Measurements from ENCODE around the gene NPLOC4.

NPLOC4 gene

GRCh38 chr17:81666342-81667191 lies 29.7 kb upstream of the NPLOC4 start, which contains the start of the genes CCDC137 and OXLD1:
Gene CCDC137 (plus strand): TSS chr17:81666737. CDS start chr17:81666767, 30 bp downstream.
Gene OXLD1 (minus strand): TSS chr17:81666605. CDS start chr17:81666577, 28 bp downstream.
- Histone ChIP-seq H3K4me3 (replicated peaks; ENCODE audit: low read depth, low read length) (peak within 1 kb of the TSS; percentile 97), H3K27me3 (replicated peaks; ENCODE audit: control insufficient read depth, insufficient read depth, low read length) (no peaks in the 10 kb centered on the region), H3K36me3 (ENCODE audit: control insufficient read depth, insufficient read depth, low read length) (peaks cover 20% of the 10 kb centered on the region)
- no peak for TF ChIP-seq CTCF (IDR thresholded peaks at IDR 0.05; ENCODE audit: insufficient read depth, low read length, poor library complexity, severe bottlenecking)
- DNase-seq (ENCODE audit: extremely low read depth, insufficient read length) = peak; percentile 95

DNA sequence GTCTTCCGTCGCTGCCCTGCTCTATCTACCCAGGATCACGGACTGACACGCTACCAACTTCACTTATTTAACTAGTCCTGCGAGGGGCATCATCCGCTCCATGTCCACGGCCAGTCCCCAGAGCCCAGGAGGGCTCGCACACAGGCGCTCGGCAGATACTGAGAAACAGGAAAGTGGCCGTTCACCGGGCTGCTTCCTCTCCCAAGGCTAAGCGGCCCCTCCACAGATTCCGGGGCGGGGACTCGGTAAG lies 29.1 kb upstream of the NPLOC4 start:
- no peak for TF ChIP-seq CTCF (IDR thresholded peaks at IDR 0.05; ENCODE audit: insufficient read depth, low read length, poor library complexity, severe bottlenecking)
- no peaks in the 10 kb centered on the region for H3K27me3 ChIP-seq (replicated peaks; ENCODE audit: control insufficient read depth, insufficient read depth, low read length)
- H3K36me3 ChIP-seq (ENCODE audit: control insufficient read depth, insufficient read depth, low read length) = peaks cover 16% of the 10 kb centered on the region
- no peak for DNase-seq (ENCODE audit: extremely low read depth, insufficient read length)
- peak overlapping the region; percentile 97 for H3K4me3 ChIP-seq (replicated peaks; ENCODE audit: low read depth, low read length)

DNA sequence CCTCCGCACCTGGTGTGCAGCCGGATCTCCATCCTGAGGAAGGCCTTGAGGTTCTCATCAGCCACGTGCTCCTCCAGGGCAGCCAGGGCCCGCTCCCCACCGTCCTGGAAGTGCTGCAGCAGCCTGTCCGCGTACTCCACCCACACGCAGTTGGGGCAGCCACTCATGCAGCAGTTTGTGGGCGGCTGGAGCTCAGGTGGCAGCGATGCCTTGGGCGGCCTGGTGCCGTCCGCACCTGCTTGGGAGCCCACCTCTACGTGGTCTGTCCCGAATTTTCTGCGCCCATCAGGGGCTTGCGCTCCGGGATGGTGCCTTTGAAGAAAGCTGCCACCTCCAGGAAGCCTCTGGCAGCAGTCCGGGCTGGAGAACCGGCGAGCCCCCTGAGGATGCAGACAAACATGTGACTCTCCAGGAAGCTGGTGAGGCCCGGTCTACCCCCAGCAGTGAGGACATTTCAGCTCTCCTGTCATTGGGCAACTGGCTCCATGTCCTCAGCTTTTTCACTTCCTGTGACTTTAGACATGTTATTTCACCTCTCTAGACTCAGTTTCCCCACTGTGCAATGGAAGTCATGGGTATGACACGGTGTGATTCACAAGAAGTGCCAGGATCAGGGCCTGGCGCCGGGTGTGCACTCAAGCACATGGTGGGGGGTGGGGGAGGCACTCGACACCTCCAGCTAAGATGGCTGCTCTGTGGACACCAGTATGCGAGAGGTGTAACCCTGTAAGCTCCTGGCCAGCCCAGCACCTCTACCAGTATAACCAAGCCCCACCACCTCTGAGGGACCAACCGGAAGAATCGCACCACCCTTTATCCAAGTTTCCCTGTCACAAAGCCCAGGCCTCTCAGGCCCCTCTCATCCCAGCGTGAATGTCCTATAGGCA lies 28.5 kb upstream of the NPLOC4 start:
- TF ChIP-seq CTCF (IDR thresholded peaks at IDR 0.05; ENCODE audit: insufficient read depth, low read length, poor library complexity, severe bottlenecking) = no peak
- peak; percentile 60 for DNase-seq (ENCODE audit: extremely low read depth, insufficient read length)
- no peaks in the 10 kb centered on the region for H3K27me3 ChIP-seq (replicated peaks; ENCODE audit: control insufficient read depth, insufficient read depth, low read length)
- peaks cover 16% of the 10 kb centered on the region for H3K36me3 ChIP-seq (ENCODE audit: control insufficient read depth, insufficient read depth, low read length)
- H3K4me3 ChIP-seq (replicated peaks; ENCODE audit: low read depth, low read length) = peak overlapping the region; percentile 97

- TF ChIP-seq CTCF (IDR thresholded peaks at IDR 0.05; ENCODE audit: insufficient read depth, low read length, poor library complexity, severe bottlenecking) = no peak
- DNase-seq (ENCODE audit: extremely low read depth, insufficient read length) = no peak
- Histone ChIP-seq H3K36me3 (ENCODE audit: control insufficient read depth, insufficient read depth, low read length) (peaks cover 8% of the 10 kb centered on the region), H3K4me3 (replicated peaks; ENCODE audit: low read depth, low read length) (no peak overlapping the region), H3K27me3 (replicated peaks; ENCODE audit: control insufficient read depth, insufficient read depth, low read length) (no peaks in the 10 kb centered on the region)
These were observed 27.1 kb upstream of the NPLOC4 start for GRCh38 chr17:81664051-81664470.

- TF ChIP-seq CTCF (IDR thresholded peaks at IDR 0.05; ENCODE audit: insufficient read depth, low read length, poor library complexity, severe bottlenecking) = no peak
- no peak for DNase-seq (ENCODE audit: extremely low read depth, insufficient read length)
- Histone ChIP-seq H3K27me3 (replicated peaks; ENCODE audit: control insufficient read depth, insufficient read depth, low read length) (no peaks in the 10 kb centered on the region), H3K4me3 (replicated peaks; ENCODE audit: low read depth, low read length) (no peak overlapping the region), H3K36me3 (ENCODE audit: control insufficient read depth, insufficient read depth, low read length) (peaks cover 8% of the 10 kb centered on the region)
These were observed 25.1 kb upstream of the NPLOC4 start for GRCh38 chr17:81662002-81662401.

Measured in GM06990 (cell line).